Stimulated activated CD4-positive, alpha-beta T cell treated with anti-CD3 and anti-CD28 coated beads, Interleukin-2, amount 100 ng/mL, for 48 hours (primary cell): ENCODE measurements around the gene SLC25A18.
"Not testable (repeated sequence)": the region's sequence is repeated elsewhere in the genome, so short reads cannot be mapped to it uniquely, and the experiment has no call there.

Experiments
- DNase-seq, 2 donors: peaks; one replicate each; pipeline ENCODE4 v3.0.0-alpha.2; 2020

Gene SLC25A18

DNA sequence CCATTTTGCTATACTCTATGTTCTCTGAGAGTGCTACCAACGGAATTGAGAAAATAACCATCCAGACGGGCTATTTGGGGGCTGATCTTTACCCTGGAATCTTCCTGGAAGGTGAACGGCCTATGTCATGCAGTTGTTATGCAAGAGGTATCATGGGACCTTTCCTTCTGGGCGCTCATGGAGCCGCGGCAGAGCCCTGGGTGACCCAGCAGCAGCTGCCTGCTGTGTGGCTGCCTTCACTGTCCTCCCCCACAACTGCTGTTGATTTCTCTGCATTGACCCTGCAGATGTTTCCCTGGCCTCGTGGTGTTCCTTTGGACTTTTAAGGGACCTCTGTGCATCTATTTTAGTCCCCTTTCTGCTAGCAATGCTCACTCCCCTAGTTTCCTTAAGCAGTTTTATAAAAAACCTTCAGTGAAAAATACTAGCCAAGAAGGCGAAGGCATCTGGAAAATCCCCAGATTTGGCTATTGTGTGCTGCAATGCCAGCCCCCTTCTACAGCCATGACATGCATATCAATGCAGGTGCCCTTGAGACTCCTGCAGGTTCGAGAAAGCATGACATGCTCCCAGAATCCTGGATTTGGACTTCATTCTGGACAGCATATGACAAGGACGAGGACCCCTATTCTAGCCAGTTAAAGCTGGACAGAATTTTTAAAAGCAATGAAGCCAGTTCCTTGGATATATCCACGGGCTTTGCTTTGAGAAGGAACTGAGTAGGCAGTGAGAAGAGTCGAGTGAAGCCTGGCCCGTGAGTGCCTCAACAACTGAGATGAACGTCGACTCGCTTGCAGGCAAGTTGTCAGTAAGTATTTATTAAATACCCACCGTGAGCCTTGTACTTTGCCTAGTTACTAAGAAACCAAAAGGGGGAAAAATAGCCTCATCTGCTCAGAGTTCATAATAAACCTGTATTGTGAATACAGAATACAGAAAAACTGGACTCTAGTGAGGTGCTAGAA is at the start of gene SLC25A18:
Gene SLC25A18, plus strand, starts transcription at position 593 of the 965 bp plus-strand sequence. CDS start 16,447 bp downstream, outside the sequence.
- DNase-seq, result no peak

- DNase-seq, result no peak
Measured at GRCh38 chr22:17513612-17514011, 49.7 kb upstream of the SLC25A18 start.

- no peak for DNase-seq
Measured at GRCh38 chr22:17514084-17514483, 49.2 kb upstream of the SLC25A18 start.

DNA sequence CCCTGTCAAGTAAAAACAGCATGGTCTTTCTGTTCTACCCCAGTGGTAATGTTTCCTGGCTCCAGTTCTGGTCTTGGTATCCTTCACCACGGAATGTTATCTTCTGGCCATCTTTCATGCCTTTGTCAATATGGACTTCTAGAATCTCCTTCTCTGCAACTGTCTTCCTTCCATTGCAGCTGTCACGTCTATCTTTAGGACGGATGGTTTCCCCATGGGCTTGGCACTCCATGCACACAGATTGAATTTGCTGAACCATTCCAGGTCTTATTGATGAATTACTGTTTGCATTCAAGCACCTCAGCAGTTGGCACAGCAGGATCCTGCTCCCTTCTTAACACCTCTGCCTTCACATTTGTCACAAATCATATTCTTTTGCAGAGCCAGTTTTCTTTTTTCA is 44.9 kb upstream of the SLC25A18 start:
- no peak for DNase-seq

GRCh38 chr22:17521971-17522370 is 41.3 kb upstream of the SLC25A18 start:
- not testable (repeated sequence) for DNase-seq

DNA sequence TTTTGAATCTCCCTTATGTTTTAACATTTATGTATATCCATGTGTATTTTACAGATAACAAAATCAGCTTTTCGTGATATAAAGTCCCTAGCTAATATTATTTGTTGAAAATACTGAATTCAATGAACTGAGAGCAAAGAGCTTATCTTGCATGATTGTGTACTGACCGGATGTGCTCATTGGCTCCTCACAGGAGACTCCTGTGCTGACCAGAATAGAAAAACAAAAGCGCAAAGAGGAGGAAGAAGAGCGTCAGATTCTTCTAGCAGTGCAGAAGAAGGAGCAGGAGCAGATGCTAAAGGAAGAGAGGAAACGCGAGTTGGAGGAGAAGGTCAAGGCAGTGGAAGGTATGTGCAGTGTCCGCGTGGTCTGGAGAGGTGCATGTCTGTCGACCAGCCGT is 39.4 kb upstream of the SLC25A18 start:
- DNase-seq, result no peak

DNA sequence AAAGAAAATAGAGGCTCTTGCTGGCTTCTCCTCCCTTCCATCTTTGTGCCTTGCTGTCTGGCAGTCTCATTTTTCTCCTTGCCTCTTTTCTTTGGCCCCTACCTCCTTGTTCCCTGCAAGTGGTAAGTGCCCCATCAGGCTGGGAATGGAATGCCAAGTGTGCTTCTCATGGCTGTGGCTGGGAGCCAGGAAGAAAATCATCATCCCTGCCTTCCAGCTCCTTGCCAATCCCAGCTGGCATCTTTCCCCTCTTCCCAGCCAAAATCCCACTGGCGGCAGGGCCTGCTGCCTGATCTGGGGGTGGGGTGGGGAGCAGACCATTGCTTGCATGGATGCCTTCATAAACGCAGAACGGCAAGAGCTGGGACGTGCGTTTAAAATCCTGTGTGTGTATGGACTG is 27.0 kb upstream of the SLC25A18 start:
- DNase-seq, result no peak

DNA sequence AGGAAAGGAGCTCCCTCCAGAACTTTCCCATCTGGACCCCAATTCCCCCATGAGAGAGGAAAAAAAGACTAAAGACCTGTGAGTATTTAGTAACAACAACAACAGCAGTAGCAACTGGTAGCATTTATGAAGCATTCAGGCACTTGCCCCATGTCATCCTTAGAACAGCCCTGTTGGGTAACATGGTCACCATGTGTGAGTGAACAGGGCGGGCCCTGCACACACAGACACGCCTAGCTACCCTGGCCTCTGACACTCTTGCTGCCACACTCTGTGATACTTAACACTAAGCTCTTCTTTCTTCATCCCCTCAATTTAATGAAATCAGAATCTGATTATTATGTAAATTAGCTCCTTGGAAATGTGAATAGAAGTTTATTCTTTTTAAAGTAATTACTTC is 26.1 kb upstream of the SLC25A18 start:
- DNase-seq, result no peak

DNA sequence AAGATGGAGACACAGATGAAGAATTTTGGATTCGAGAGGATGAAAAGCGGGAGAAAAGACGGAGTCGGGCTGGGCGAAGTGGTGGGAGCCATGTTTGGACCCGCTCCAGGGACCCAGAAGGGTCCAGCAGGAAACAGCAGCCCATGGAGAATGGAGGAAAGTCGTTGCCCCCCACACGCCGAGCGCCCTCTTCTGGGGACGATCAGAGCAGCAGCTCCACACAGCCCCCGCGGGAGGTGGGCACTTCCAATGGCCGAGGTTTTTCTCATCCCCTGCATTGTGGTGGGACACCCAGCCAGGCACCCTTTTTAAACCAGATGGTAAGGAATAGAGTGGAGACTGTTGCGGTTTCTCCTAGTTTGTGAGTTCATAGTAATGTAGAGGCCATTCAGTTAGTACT is 22.8 kb upstream of the SLC25A18 start:
- DNase-seq, result no peak

DNA sequence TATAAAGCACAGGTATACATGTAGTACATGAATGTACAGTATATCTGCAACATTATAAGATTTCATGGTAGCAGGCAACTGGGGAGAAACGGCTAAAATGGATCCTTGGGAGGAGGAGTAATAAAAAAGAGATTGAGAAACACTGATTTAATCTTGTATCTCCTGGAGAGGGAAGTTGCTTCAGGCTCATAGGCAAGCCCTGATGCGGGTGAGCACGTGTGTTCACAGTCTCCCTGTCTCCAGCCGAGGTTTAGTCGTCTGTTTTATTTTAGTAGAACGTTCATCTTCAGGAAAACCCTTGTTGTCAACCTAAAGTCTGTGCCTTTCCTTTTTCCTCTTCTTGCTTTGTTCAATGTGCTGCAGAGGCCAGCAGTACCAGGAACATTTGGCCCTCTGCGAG is 21.8 kb upstream of the SLC25A18 start:
- no peak for DNase-seq

- DNase-seq, result no peak
Measured at GRCh38 chr22:17542452-17542851, 20.8 kb upstream of the SLC25A18 start.

DNA sequence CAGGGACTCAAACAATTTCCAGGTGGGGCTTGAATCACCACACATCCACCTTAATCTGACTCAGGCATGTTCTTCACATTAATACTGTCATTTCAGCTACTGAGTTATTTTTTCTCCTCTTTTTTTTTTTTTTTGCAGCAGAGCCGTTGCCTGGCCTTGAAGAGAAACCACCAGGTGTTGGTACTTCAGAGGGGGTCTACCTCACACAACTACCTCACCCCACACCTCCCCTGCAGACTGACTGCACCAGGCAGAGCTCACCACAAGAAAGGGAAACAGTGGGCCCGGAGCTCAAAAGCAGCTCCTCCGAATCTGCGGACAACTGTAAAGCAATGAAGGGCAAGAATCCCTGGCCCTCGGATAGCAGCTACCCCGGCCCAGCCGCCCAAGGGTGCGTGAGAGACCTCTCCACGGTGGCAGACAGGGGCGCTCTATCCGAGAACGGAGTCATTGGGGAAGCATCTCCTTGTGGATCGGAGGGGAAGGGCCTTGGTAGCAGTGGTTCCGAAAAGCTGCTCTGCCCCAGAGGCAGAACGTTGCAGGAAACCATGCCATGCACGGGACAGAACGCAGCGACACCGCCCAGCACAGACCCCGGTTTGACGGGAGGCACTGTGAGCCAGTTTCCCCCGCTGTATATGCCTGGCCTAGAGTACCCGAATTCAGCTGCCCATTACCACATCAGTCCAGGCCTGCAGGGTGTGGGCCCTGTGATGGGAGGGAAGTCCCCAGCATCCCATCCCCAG is 15.1 kb upstream of the SLC25A18 start:
- no peak for DNase-seq

DNA sequence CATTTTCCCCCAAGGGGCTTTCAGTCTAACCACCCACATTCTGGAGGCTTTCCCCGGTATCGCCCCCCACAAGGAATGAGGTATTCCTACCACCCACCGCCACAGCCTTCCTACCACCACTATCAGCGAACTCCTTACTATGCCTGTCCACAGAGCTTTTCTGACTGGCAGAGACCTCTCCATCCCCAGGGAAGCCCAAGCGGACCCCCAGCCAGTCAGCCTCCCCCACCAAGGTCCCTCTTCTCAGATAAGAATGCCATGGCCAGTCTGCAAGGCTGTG is 14.6 kb upstream of the SLC25A18 start:
- DNase-seq, result no peak

GRCh38 chr22:17549183-17549582 is 14.1 kb upstream of the SLC25A18 start:
- DNase-seq, result no peak

- no peak for DNase-seq
Measured at GRCh38 chr22:17549655-17550054, 13.6 kb upstream of the SLC25A18 start.

GRCh38 chr22:17552737-17553136 is 10.6 kb upstream of the SLC25A18 start:
- DNase-seq, result no peak

DNA sequence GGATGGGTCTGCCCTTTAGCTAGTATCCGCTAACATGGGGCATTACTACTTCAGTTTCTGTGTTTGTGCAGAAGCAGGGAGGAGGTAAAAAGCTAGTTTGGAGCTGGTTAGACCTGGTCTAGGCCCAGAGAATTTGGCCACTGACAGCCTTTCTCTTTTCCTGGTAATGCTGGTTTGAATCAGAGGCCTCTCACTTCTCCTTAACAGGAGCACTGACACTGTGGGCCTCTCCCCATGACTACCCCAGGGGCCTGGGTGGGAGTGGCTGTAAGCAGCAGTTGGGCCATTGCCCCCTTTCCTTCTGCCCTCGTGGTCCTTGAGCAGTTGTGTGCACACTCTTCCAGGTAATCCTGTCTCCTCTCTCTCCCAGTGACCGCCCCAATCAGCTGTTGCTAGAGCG is 8.5 kb upstream of the SLC25A18 start:
- no peak for DNase-seq

- DNase-seq, result no peak
Measured at GRCh38 chr22:17559188-17559587, 4.1 kb upstream of the SLC25A18 start.

- DNase-seq, result no peak
Measured at GRCh38 chr22:17563936-17564391, 666 bp downstream of the SLC25A18 start.

GRCh38 chr22:17566016-17566687 is 2.9 kb downstream of the SLC25A18 start:
- not testable (repeated sequence) for DNase-seq

DNA sequence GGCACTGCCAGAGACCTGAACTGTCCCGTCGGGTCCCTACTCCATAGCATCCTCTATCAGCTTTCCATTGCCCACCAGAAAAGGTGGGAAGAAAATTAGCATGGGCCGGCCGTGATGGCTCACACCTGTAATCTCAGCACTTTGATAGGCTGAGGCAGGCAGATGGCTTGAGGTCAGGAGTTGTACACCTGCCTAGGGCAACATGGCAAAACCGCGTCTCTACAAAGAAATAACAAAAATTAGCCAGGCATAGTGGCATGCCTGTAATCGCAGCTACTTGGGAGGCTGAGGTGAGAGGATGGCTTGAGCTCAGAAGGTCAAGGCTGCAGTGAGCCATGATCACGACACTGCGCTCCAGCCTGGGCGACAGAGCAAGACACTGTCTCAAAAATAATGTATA is 3.5 kb downstream of the SLC25A18 start:
- no peak for DNase-seq

GRCh38 chr22:17569971-17570511 is 6.7 kb downstream of the SLC25A18 start:
- DNase-seq, result no peak
